Glomerular visceral epithelial cell (primary cell): ENCODE measurements around the gene MBOAT2.

Experiments
- DNase-seq: peaks from one replicate; pipeline ENCODE4 v3.0.0-alpha.2; 2016; ENCODE audit errors: extremely low spot score

MBOAT2 gene

GRCh38 chr2:8821276-8822217 is 181.9 kb downstream of the MBOAT2 start:
- DNase-seq = no peak

- no peak for DNase-seq
Observed at GRCh38 chr2:8819948-8820347, 183.5 kb downstream of the MBOAT2 start.

GRCh38 chr2:8819194-8819593 is 184.3 kb downstream of the MBOAT2 start:
- DNase-seq = peak; percentile 9

- no peak for DNase-seq
Observed at GRCh38 chr2:8817221-8817620, 186.3 kb downstream of the MBOAT2 start.

- DNase-seq = no peak
Observed at GRCh38 chr2:8806885-8807704, 196.4 kb downstream of the MBOAT2 start.

GRCh38 chr2:8805278-8806210 is 197.9 kb downstream of the MBOAT2 start:
- DNase-seq = no peak

- peak; percentile 75 for DNase-seq
Observed at GRCh38 chr2:8803658-8804379, 199.7 kb downstream of the MBOAT2 start.

- DNase-seq = no peak
Observed at GRCh38 chr2:8802741-8803140, 200.7 kb downstream of the MBOAT2 start.
